Activated naive CD4-positive, alpha-beta T cell treated with anti-CD3 and anti-CD28 coated beads, Interleukin-2, amount 10 ng/mL, durations not matched to agents 7 days and 5 days (primary cell): ENCODE results near the gene KIAA1217.

Source experiments
- CTCF ChIA-PET: fragments of 350-600 bp; sonication (Branson Sonifier 250); formaldehyde crosslinking; loops from one replicate; lab custom pipeline; 2021; ENCODE audit warnings: antibody characterized with exemption; lab: Charles Lee
- DNase-seq: peaks from one replicate; pipeline ENCODE4 v3.0.0-alpha.2; 2020
- H3K27ac Mint-ChIP-seq: one replicate; pipeline ENCODE4 v1.8.0; 2021; ENCODE audit warnings: mild to moderate bottlenecking, moderate library complexity, mixed read lengths
- H3K27me3 Mint-ChIP-seq: one replicate; pipeline ENCODE4 v1.8.0; 2021; ENCODE audit warnings: mild to moderate bottlenecking, mixed read lengths
- H3K36me3 Mint-ChIP-seq: one replicate; pipeline ENCODE4 v1.8.0; 2021; ENCODE audit warnings: mixed read lengths
- H3K4me1 Mint-ChIP-seq: one replicate; pipeline ENCODE4 v1.8.0; 2021; ENCODE audit warnings: mixed read lengths
- H3K4me3 Mint-ChIP-seq: one replicate; pipeline ENCODE4 v1.8.0; 2021; ENCODE audit warnings: mild to moderate bottlenecking, moderate library complexity, mixed read lengths
- H3K9me3 Mint-ChIP-seq: one replicate; pipeline ENCODE4 v1.8.0; 2021; ENCODE audit warnings: mixed read lengths

The KIAA1217 gene

GRCh38 chr10:24269476-24269875 is 60.5 kb downstream of the KIAA1217 start:
- Mint-ChIP-seq H3K4me1 (no peaks in the 10 kb centered on the region), H3K27ac (no peak overlapping the region), H3K4me3 (no peak overlapping the region), H3K27me3 (no peaks in the 10 kb centered on the region), H3K9me3 (peaks cover 6% of the 10 kb centered on the region), H3K36me3 (no peaks in the 10 kb centered on the region)
- DNase-seq = no peak
- CTCF ChIA-PET = no interaction called here

GRCh38 chr10:24272374-24272773 is 63.4 kb downstream of the KIAA1217 start:
- no peaks in the 10 kb centered on the region for H3K27me3 Mint-ChIP-seq
- H3K9me3 Mint-ChIP-seq = no peaks in the 10 kb centered on the region
- no peak for DNase-seq
- H3K36me3 Mint-ChIP-seq = no peaks in the 10 kb centered on the region
- H3K27ac Mint-ChIP-seq = no peak overlapping the region
- CTCF ChIA-PET = no interaction called here
- H3K4me3 Mint-ChIP-seq = no peak overlapping the region
- no peaks in the 10 kb centered on the region for H3K4me1 Mint-ChIP-seq

DNA sequence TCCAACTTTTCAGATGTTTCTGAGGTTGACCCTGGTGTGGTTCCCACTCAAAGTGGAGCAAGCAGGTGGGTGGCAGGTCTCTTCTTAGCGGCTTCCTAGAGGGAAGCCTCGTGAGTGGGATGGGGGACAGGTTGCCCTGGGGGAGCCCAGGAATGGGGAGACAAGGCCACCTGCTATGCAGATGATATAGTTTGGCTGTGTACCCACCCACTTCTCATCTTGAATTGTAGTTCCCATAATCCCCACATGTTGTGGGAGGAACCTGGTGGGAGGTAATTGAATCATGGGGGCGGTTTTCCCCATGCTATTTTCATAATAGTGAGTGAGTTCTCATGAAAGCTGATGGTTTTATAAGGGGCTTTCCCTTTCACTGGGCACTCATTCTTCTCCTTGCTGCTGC is 68.3 kb downstream of the KIAA1217 start:
- CTCF ChIA-PET = no interaction called here

DNA sequence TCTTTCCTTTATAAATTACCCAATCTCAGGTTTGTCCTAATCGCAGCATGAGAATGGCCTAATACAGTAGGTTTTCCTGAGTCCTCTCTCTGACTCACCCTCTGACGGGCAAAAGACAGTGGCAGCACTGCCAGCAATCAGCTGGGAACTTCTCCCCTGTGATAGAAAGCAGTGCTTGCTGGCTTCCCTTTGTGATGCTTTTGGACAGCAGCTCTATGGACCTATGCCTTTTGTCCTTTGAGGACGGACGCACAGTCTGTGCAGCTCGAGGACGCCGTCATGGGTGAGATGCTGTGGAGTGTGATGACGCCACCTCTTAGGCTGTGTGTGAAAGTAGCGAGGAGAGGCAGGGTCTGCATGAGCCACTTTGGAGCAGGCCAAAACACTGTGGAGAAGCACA is 68.8 kb downstream of the KIAA1217 start:
- Mint-ChIP-seq H3K4me3 (no peak overlapping the region), H3K27me3 (no peaks in the 10 kb centered on the region), H3K9me3 (peaks cover 4% of the 10 kb centered on the region), H3K4me1 (no peaks in the 10 kb centered on the region), H3K27ac (no peak overlapping the region), H3K36me3 (no peaks in the 10 kb centered on the region)
- CTCF ChIA-PET = no interaction called here
- DNase-seq = no peak

More for the DNA sequence above, 68.3 kb downstream of the KIAA1217 start:
- Mint-ChIP-seq H3K36me3 (no peaks in the 10 kb centered on the region), H3K9me3 (peaks cover 4% of the 10 kb centered on the region), H3K27ac (no peak overlapping the region), H3K4me1 (no peaks in the 10 kb centered on the region), H3K4me3 (no peak overlapping the region), H3K27me3 (no peaks in the 10 kb centered on the region)
- DNase-seq = no peak

- CTCF ChIA-PET = no interaction called here
- no peak for DNase-seq
- H3K4me1 Mint-ChIP-seq = no peaks in the 10 kb centered on the region
- no peak overlapping the region for H3K4me3 Mint-ChIP-seq
- no peak overlapping the region for H3K27ac Mint-ChIP-seq
- peaks cover 4% of the 10 kb centered on the region for H3K9me3 Mint-ChIP-seq
- no peaks in the 10 kb centered on the region for H3K27me3 Mint-ChIP-seq
- no peaks in the 10 kb centered on the region for H3K36me3 Mint-ChIP-seq
Measured at GRCh38 chr10:24278176-24278889, 69.4 kb downstream of the KIAA1217 start.

GRCh38 chr10:24279166-24279565 is 70.2 kb downstream of the KIAA1217 start:
- CTCF ChIA-PET = no interaction called here
- Mint-ChIP-seq H3K27ac (no peak overlapping the region), H3K27me3 (no peaks in the 10 kb centered on the region), H3K4me3 (no peak overlapping the region), H3K36me3 (no peaks in the 10 kb centered on the region), H3K4me1 (no peaks in the 10 kb centered on the region), H3K9me3 (peaks cover 4% of the 10 kb centered on the region)
- no peak for DNase-seq

DNA sequence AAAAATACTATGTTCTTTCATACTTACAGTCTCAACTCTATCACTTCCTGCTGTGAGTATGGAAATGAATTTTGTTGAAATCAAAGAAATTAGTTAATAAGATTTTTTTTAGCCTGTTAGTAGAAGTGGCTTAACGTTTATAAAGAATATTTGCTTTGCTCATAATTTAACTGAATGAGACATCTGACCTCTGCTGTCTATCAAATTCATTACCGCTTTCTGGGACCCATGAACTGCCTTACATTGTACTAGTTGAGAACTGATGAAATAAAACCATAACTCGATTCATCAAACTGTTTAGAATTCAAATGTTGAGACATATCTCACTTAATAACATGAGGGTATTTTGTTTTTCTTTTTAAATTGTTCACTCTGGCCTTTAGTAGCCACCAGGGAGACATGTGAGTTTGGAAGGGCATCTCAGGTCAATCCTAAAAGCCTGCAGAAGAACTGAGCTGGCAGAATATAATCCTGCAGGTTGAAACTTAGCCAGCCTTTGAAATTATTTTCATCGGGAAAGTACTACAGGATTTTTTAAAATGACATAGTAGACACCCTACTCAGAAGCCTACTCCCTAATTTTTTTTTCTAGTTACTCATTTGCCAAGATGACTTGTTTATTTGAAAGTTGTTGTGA is 78.7 kb downstream of the KIAA1217 start:
- no peaks in the 10 kb centered on the region for H3K4me1 Mint-ChIP-seq
- peaks cover 5% of the 10 kb centered on the region for H3K9me3 Mint-ChIP-seq
- DNase-seq = no peak
- no peak overlapping the region for H3K4me3 Mint-ChIP-seq
- no peak overlapping the region for H3K27ac Mint-ChIP-seq
- CTCF ChIA-PET = no interaction called here
- H3K27me3 Mint-ChIP-seq = no peaks in the 10 kb centered on the region
- no peaks in the 10 kb centered on the region for H3K36me3 Mint-ChIP-seq

DNA sequence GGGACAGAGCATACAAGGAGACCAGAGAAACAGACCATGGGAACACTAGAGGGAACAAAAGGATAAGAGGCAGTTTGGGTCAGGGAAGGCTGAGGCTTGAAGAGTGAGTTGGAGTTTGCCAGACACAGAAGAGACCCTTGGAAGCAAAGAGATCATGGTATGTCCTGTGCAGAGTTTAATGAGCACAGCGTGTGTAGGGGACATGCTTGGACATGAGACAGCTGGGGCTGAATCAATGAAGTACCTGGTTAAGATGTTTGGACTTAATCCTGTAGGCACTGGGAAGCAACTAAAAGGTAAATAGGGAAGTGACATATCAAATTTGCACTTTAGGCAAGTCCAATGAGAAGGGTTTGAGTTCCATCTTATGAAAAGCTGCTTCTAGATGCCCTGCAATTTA is 79.6 kb downstream of the KIAA1217 start:
- H3K4me3 Mint-ChIP-seq = no peak overlapping the region
- DNase-seq = no peak
- no peak overlapping the region for H3K27ac Mint-ChIP-seq
- no peaks in the 10 kb centered on the region for H3K4me1 Mint-ChIP-seq
- CTCF ChIA-PET = no interaction called here
- H3K9me3 Mint-ChIP-seq = peaks cover 5% of the 10 kb centered on the region
- H3K27me3 Mint-ChIP-seq = no peaks in the 10 kb centered on the region
- H3K36me3 Mint-ChIP-seq = no peaks in the 10 kb centered on the region

DNA sequence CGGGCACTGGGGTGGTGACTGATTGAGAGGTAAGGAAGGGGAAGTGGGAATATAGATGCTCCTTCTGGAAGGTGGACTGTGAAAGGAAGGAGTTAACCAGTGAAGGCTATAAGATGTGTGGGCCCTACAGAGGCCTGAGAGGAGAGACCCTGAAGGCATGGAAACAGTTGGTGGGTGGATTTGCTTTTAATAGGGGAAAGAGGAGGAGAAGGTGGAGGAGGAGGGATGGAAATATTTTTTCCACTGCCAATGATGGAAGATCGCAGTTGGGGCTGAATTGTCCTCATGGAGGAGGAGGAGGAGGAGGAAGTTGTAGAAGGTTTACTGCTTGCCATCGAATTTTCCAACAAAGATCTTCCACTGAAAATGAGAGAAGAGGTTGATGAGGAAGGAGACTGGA is 80.3 kb downstream of the KIAA1217 start:
- CTCF ChIA-PET = no interaction called here
- DNase-seq = no peak
- Mint-ChIP-seq H3K4me3 (no peak overlapping the region), H3K4me1 (no peaks in the 10 kb centered on the region), H3K9me3 (peaks cover 7% of the 10 kb centered on the region), H3K36me3 (no peaks in the 10 kb centered on the region), H3K27me3 (no peaks in the 10 kb centered on the region), H3K27ac (no peak overlapping the region)

DNA sequence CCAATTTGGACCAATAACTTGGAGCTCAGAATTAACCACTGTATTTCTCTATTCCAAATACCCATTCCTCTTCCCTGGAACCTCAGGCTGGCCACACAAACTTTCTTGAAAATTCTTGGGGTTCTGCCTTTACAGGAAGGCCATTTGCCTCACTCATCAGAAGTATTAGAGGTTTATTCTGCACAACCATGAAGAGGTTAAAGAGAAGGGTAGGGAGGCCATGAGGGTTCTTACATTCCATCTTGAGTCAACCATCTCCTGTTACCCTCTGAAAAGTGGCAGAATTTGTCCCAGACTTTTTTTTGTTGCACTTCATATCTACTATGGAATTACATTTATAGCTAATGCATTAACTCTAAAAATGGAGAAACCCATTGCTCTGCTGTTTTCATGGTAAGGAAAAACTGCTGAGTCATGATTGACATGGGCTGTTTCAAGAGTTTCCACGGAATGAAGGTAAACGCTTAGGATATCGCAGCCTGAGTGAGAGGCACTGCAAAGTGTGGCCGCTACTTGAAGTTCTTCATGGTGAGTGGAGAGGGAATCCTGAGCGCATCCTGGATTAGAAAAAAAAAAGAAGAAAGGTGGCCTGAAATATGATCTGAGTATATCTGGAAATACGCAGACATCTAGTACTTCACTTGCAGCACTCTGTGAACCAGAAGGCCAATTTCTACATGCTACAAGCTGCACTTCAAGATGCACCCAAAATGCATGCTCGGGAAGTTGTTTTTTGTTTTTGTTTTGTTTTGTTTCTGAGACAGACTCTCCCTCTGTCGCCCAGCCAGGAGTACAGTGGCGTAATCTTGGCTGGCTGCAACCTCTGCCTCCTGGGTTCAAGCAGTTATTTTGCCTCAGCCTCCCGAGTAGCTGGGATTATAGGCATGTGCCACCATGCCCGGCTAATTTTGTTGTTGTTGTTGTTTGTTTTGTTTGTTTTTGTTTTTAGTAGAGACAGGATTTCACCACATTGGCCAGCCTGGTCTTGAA is 83.7 kb downstream of the KIAA1217 start:
- H3K36me3 Mint-ChIP-seq = no peaks in the 10 kb centered on the region
- no peaks in the 10 kb centered on the region for H3K27me3 Mint-ChIP-seq
- H3K4me3 Mint-ChIP-seq = no peak overlapping the region
- H3K4me1 Mint-ChIP-seq = no peaks in the 10 kb centered on the region
- H3K27ac Mint-ChIP-seq = no peak overlapping the region
- DNase-seq = no peak
- peaks cover 7% of the 10 kb centered on the region for H3K9me3 Mint-ChIP-seq
- CTCF ChIA-PET = interaction anchor here (0.6 kb wide), 1 partner anchor 460 kb away, joined by 4 read pairs; no protein-coding TSS in a partner anchor

DNA sequence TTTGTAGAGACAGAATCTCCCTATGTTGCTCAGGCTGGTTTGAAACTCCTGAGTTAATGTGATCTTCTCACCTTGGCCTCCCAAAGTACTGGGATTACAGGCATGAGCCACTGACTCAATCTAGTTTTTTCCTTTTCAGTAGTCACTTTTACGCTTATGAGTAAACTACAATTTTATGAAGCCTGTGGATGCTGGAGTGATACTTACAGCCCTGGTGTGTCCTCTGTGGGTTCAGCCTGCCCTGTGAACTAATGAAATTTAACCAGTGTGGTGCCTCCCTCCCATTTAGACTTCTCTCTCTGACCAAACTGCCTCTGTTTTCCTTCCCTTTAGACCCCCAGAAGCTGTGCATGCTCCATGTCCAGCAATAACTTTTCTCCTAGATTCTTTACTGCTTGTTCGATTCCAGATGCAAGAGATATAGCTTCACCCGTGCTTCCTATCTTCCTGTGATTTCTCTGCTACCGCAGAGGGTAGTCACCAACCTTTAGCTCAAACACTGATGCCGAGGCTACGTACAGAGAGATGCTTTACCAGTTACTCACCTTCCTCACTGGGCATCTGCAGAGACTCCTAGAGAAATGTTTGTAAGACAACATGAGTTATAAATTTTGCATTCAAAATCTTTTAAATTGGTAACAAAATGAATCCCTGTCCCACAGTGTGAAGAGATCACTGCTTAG is 90.8 kb downstream of the KIAA1217 start:
- no peaks in the 10 kb centered on the region for H3K9me3 Mint-ChIP-seq
- no peaks in the 10 kb centered on the region for H3K27me3 Mint-ChIP-seq
- CTCF ChIA-PET = no interaction called here
- no peaks in the 10 kb centered on the region for H3K36me3 Mint-ChIP-seq
- no peak overlapping the region for H3K27ac Mint-ChIP-seq
- no peaks in the 10 kb centered on the region for H3K4me1 Mint-ChIP-seq
- DNase-seq = no peak
- no peak overlapping the region for H3K4me3 Mint-ChIP-seq

DNA sequence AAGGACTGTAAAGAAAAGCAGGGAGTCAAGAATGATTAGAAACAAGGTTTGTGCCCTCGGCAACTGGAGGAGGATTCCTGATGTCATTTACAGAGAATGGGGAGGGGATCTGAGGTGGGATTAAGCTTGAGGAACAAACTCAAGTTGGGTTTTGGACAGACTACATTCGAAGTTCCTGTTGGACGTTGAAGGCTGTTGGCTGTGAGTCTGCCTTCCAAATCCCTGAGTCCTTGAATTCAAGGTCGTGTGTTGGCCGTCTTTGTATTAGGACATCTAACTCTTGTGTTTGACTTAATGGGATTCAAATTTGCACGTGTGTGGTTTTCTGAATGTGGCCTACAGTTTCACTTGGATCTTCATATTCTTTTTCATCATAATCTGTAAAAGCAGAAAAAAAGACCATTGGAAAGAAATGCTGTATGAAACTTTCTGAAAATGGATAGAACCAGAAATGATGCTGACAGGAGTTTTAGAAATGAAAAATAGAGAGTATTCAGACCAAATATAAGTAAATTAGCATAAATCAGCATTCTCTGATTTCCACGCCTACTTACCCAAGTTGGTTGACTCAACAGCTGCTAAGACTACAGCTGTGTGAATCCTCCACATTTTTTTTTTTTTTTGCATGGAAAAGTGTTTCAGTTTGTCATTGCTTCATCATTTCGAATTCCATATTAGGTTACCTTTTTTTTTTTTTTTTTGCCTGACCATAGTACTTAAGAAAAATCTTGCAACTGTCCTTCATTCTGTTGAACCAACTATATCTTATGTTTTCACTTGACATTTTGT is 94.8 kb downstream of the KIAA1217 start:
- Mint-ChIP-seq H3K27ac (no peak overlapping the region), H3K4me1 (no peaks in the 10 kb centered on the region), H3K36me3 (no peaks in the 10 kb centered on the region), H3K9me3 (no peaks in the 10 kb centered on the region), H3K27me3 (no peaks in the 10 kb centered on the region), H3K4me3 (no peak overlapping the region)
- no peak for DNase-seq
- CTCF ChIA-PET = no interaction called here
